Activated CD8-positive, alpha-beta memory T cell treated with anti-CD3 and anti-CD28 coated beads for 36 hours (primary cell): ENCODE data around the gene LTA4H. TPM values are rescaled to one million over a fixed set of nuclear protein-coding genes. Genes with fewer than 3 reads are reported as not detected.

Experiments used
- total RNA-seq, 2 experiments: library from RNA; stranded (reverse); gene quantifications; one replicate each; pipeline ENCODE4 v1.2.3, GENCODE V29; 2021

The LTA4H gene
- total RNA-seq, 2 experiments from 2014 or later, result 71.4 to 72.3 TPM

Other genes starting within 250 kb of the LTA4H start
- gene NTN4, start 244.8 kb downstream of the LTA4H start, total RNA-seq, result not detected
- 10 to 100 TPM; 49.8 to 53.4 TPM for gene SNRPF, start 176.6 kb downstream of the LTA4H start, total RNA-seq
- under 1 TPM; 0.25 to 0.31 TPM for gene CCDC38, start 93.0 kb downstream of the LTA4H start, total RNA-seq
- gene AMDHD1, start 92.3 kb downstream of the LTA4H start, total RNA-seq, result 1 to 10 TPM; 1.7 to 2.6 TPM
- gene HAL, start 39.2 kb downstream of the LTA4H start, total RNA-seq, result under 1 TPM; 0.38 to 0.48 TPM
- 10 to 100 TPM; 18.3 to 19.2 TPM for gene ELK3, start 158.8 kb upstream of the LTA4H start, total RNA-seq